HepG2 (cell line): ENCODE data around the gene TCF7L2. TPM values are rescaled to one million over a fixed set of nuclear protein-coding genes. Genes with fewer than 3 reads are reported as not detected.

ENCODE experiments used
- ARID2 ChIP-seq: sonication (generic); formaldehyde crosslinking; IDR thresholded peaks from 2 replicates; pipeline ENCODE4 v1.8.1; 2022; ENCODE audit warnings: mild to moderate bottlenecking, missing genetic modification reagents, borderline replicate concordance
- ATF1 ChIP-seq: IDR thresholded peaks from 2 replicates; pipeline ENCODE4 v1.6.1; 2016; ENCODE audit warnings: mild to moderate bottlenecking, control low read depth
- FOXC1 ChIP-seq: sonication (generic); formaldehyde crosslinking; IDR thresholded peaks from 2 replicates; pipeline ENCODE4 v1.8.0; 2022; ENCODE audit warnings: mild to moderate bottlenecking, missing genetic modification reagents, borderline replicate concordance
- IKZF1 ChIP-seq: fragments of 450-650 bp; IDR thresholded peaks from 2 replicates; pipeline ENCODE4 v1.7.1; 2016
- KMT2B ChIP-seq: IDR thresholded peaks from 2 replicates; pipeline ENCODE4 v1.6.1; 2016; ENCODE audit warnings: missing genetic modification reagents, missing compliant biosample characterization
- NFIB ChIP-seq: sonication (generic); formaldehyde crosslinking; IDR thresholded peaks from 2 replicates; pipeline ENCODE4 v1.9.0; 2021; ENCODE audit warnings: missing genetic modification reagents, mild to moderate bottlenecking, borderline replicate concordance
- POLR2G ChIP-seq: fragments of 200-400 bp; formaldehyde crosslinking; IDR thresholded peaks from 2 replicates; pipeline ENCODE4 v1.6.1; 2018; ENCODE audit warnings: mild to moderate bottlenecking, low read depth, low read length, moderate library complexity
- RAD21 ChIP-seq: fragments of 450-650 bp; formaldehyde crosslinking; IDR thresholded peaks from 2 replicates; pipeline ENCODE4 v1.5.0; 2020; ENCODE audit warnings: mild to moderate bottlenecking
- SIN3B ChIP-seq: fragments of 150-350 bp; IDR thresholded peaks from 2 replicates; pipeline ENCODE4 v1.6.1; 2014; ENCODE audit warnings: low read length
- SP140L ChIP-seq: sonication (generic); formaldehyde crosslinking; IDR thresholded peaks from 2 replicates; pipeline ENCODE4 v1.4.0; 2020; ENCODE audit warnings: missing genetic modification reagents, borderline replicate concordance
- U2AF2 ChIP-seq: fragments of 200-400 bp; formaldehyde crosslinking; IDR thresholded peaks from 2 replicates; pipeline ENCODE4 v1.6.1; 2017; ENCODE audit warnings: low read depth, mild to moderate bottlenecking, low read length
- ZBTB21 ChIP-seq: sonication (generic); formaldehyde crosslinking; IDR thresholded peaks from 2 replicates; pipeline ENCODE4 v1.4.0; 2020; ENCODE audit warnings: missing genetic modification reagents
- ZNF564 ChIP-seq: sonication (generic); formaldehyde crosslinking; IDR thresholded peaks from 2 replicates; pipeline ENCODE4 v1.8.1; 2023; ENCODE audit warnings: mild to moderate bottlenecking, missing genetic modification reagents
- ZNF678 ChIP-seq: sonication (generic); formaldehyde crosslinking; IDR thresholded peaks from 2 replicates; pipeline ENCODE4 v1.4.0; 2020; ENCODE audit warnings: mild to moderate bottlenecking, missing genetic modification reagents
- ZNF772 ChIP-seq: sonication (generic); formaldehyde crosslinking; IDR thresholded peaks from 2 replicates; pipeline ENCODE4 v1.5.0; 2020; ENCODE audit warnings: mild to moderate bottlenecking, missing genetic modification reagents
- polyA plus RNA-seq, 8 experiments: library from polyadenylated mRNA; depleted of rRNA in 3 of 8; stranded (reverse) in 7 of 8; unstranded in 1 of 8; fragments of >200 nt; fragmentation: Illumina TruSeq in 4 of 8; extraction: Trizol in 4 of 8; gene quantifications; 2 replicates each; pipeline versions ENCODE4 v1.2.1 to v1.2.3, GENCODE V29; 2011 to 2016; ENCODE audit warnings: low read depth in 4 of 8, missing spikeins in 1 of 8, mixed read lengths in 1 of 8; ENCODE audit not compliant: insufficient read depth in 1 of 8
- total RNA-seq, 5 experiments: library from RNA; depleted of rRNA; stranded (reverse); fragments of >200 nt; fragmentation: Illumina TruSeq; extraction: Trizol; gene quantifications; 2 replicates each; pipeline ENCODE4 v1.2.3, GENCODE V29; 2016; ENCODE audit warnings: low read depth in 1 of 5
- TF ChIP-seq, protein P1 (sequence below): sonication (generic); formaldehyde crosslinking; IDR thresholded peaks from 2 replicates; pipeline ENCODE4 v1.5.0; 2020; ENCODE audit warnings: mild to moderate bottlenecking, missing genetic modification reagents, moderate library complexity
- TF ChIP-seq, protein P2 (sequence below): sonication (generic); formaldehyde crosslinking; IDR thresholded peaks from 2 replicates; pipeline ENCODE4 v1.5.0; 2020; ENCODE audit warnings: mild to moderate bottlenecking, missing genetic modification reagents, borderline replicate concordance
- TF ChIP-seq, protein P3 (sequence below): sonication (generic); formaldehyde crosslinking; conservative IDR thresholded peaks from 2 replicates; pipeline ENCODE4 v1.5.0; 2020; ENCODE audit warnings: missing genetic modification reagents

The TCF7L2 gene
- total and polyA plus RNA-seq, 2 of the 13 experiments (the other 11 are each of a cell fraction or from before 2014, with no cell fraction given) = 3.9 to 13.7 TPM

DNA sequence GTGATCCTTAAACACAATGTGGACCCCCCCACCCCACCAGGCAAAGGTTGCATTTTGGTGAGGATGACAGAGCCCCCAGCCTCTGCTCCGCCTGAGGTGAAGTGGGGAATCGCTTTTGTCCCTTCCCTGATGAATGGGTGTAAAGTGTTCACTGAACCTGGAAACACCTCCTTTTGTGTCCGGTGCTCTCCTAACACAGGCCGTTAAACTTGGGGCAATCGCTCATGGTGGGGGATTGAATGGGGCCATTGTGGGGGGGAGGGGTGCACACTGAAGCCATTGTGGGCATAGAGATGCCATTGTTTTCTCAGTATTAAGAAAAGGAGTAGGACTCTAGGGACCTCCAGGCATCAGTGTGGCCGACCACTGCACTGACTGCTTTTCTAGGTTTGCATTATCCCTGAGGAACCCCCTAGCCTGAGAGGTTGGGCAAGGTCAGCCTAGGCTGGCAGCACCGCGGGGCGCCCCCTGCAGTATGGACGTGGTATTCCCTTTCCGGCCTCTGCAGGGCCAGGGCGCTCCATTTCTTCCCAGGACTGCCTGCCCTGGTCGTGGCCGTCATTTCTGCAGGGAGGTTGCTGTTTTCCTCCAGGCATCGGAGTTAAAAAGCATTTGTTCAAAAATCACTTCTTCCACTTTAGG, 158.3 kb downstream of the TCF7L2 start (continued):
- TF ChIP-seq ZNF678 (CRISPR knock-in tag) = no peak
- TF ChIP-seq POLR2G = no peak
- TF ChIP-seq ZNF772 (CRISPR knock-in tag) = no peak
- TF ChIP-seq NFIB (CRISPR knock-in tag) = no peak
- TF ChIP-seq ZNF564 (CRISPR knock-in tag) = no peak
- TF ChIP-seq ZBTB21 = no peak
- TF ChIP-seq, protein P1, sequence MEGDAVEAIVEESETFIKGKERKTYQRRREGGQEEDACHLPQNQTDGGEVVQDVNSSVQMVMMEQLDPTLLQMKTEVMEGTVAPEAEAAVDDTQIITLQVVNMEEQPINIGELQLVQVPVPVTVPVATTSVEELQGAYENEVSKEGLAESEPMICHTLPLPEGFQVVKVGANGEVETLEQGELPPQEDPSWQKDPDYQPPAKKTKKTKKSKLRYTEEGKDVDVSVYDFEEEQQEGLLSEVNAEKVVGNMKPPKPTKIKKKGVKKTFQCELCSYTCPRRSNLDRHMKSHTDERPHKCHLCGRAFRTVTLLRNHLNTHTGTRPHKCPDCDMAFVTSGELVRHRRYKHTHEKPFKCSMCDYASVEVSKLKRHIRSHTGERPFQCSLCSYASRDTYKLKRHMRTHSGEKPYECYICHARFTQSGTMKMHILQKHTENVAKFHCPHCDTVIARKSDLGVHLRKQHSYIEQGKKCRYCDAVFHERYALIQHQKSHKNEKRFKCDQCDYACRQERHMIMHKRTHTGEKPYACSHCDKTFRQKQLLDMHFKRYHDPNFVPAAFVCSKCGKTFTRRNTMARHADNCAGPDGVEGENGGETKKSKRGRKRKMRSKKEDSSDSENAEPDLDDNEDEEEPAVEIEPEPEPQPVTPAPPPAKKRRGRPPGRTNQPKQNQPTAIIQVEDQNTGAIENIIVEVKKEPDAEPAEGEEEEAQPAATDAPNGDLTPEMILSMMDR = peak; percentile 71
- no peak for TF ChIP-seq SP140L (CRISPR knock-in tag)
- TF ChIP-seq SIN3B = no peak
- no peak for TF ChIP-seq IKZF1
- TF ChIP-seq FOXC1 (CRISPR knock-in tag) = 0 out of 2 replicates have a peak, but pooled peaks have one; percentile 24
- no peak for TF ChIP-seq KMT2B (CRISPR knock-in tag)
- no peak for TF ChIP-seq ATF1 (CRISPR knock-in tag)
- TF ChIP-seq RAD21 (CRISPR knock-in tag) = peak; percentile 68
- TF ChIP-seq U2AF2 = no peak
- TF ChIP-seq, protein P2, sequence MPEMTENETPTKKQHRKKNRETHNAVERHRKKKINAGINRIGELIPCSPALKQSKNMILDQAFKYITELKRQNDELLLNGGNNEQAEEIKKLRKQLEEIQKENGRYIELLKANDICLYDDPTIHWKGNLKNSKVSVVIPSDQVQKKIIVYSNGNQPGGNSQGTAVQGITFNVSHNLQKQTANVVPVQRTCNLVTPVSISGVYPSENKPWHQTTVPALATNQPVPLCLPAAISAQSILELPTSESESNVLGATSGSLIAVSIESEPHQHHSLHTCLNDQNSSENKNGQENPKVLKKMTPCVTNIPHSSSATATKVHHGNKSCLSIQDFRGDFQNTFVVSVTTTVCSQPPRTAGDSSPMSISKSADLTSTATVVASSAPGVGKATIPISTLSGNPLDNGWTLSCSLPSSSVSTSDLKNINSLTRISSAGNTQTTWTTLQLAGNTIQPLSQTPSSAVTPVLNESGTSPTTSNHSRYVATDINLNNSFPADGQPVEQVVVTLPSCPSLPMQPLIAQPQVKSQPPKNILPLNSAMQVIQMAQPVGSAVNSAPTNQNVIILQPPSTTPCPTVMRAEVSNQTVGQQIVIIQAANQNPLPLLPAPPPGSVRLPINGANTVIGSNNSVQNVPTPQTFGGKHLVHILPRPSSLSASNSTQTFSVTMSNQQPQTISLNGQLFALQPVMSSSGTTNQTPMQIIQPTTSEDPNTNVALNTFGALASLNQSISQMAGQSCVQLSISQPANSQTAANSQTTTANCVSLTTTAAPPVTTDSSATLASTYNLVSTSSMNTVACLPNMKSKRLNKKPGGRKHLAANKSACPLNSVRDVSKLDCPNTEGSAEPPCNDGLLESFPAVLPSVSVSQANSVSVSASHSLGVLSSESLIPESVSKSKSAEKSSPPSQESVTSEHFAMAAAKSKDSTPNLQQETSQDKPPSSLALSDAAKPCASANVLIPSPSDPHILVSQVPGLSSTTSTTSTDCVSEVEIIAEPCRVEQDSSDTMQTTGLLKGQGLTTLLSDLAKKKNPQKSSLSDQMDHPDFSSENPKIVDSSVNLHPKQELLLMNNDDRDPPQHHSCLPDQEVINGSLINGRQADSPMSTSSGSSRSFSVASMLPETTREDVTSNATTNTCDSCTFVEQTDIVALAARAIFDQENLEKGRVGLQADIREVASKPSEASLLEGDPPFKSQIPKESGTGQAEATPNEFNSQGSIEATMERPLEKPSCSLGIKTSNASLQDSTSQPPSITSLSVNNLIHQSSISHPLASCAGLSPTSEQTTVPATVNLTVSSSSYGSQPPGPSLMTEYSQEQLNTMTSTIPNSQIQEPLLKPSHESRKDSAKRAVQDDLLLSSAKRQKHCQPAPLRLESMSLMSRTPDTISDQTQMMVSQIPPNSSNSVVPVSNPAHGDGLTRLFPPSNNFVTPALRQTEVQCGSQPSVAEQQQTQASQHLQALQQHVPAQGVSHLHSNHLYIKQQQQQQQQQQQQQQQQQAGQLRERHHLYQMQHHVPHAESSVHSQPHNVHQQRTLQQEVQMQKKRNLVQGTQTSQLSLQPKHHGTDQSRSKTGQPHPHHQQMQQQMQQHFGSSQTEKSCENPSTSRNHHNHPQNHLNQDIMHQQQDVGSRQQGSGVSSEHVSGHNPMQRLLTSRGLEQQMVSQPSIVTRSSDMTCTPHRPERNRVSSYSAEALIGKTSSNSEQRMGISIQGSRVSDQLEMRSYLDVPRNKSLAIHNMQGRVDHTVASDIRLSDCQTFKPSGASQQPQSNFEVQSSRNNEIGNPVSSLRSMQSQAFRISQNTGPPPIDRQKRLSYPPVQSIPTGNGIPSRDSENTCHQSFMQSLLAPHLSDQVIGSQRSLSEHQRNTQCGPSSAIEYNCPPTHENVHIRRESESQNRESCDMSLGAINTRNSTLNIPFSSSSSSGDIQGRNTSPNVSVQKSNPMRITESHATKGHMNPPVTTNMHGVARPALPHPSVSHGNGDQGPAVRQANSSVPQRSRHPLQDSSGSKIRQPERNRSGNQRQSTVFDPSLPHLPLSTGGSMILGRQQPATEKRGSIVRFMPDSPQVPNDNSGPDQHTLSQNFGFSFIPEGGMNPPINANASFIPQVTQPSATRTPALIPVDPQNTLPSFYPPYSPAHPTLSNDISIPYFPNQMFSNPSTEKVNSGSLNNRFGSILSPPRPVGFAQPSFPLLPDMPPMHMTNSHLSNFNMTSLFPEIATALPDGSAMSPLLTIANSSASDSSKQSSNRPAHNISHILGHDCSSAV = no peak
- TF ChIP-seq, protein P3, sequence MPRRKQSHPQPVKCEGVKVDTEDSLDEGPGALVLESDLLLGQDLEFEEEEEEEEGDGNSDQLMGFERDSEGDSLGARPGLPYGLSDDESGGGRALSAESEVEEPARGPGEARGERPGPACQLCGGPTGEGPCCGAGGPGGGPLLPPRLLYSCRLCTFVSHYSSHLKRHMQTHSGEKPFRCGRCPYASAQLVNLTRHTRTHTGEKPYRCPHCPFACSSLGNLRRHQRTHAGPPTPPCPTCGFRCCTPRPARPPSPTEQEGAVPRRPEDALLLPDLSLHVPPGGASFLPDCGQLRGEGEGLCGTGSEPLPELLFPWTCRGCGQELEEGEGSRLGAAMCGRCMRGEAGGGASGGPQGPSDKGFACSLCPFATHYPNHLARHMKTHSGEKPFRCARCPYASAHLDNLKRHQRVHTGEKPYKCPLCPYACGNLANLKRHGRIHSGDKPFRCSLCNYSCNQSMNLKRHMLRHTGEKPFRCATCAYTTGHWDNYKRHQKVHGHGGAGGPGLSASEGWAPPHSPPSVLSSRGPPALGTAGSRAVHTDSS (CRISPR knock-in tag) = no peak
- no peak for TF ChIP-seq ARID2
